Right lobe of liver (tissue), 4 donors: Measurements from ENCODE around the gene LRRC2.

Source experiments
- CTCF ChIP-seq, 4 donors: fragments of 200-600 bp in 3 of 4; fragments of 450-650 bp in 1 of 4; IDR thresholded peaks; one replicate each; pipeline versions ENCODE4 v1.5.1 to v1.8.0; 2016 to 2022; ENCODE audit warnings: antibody characterized with exemption in 4 of 4, mild to moderate bottlenecking in 2 of 4
- POLR2A ChIP-seq: fragments of 450-650 bp; IDR thresholded peaks from one replicate; pipeline ENCODE4 v1.6.1; 2017; ENCODE audit warnings: antibody characterized with exemption, mild to moderate bottlenecking
- donor health status: DM: no; HTN: no; CAD: no.
- donor health status: DM: no; HTN: no; CAD: no.
- donor health status: DM: no; HTN: yes; CAD: no.

GRCh38 chr3:46580675-46581074 is 14.6 kb upstream of the LRRC2 start:
- TF ChIP-seq CTCF (IDR thresholded peaks at IDR 0.05) (no peak), POLR2A (no peak)
